ENCODE measurements around the gene PLAAT4. TPM values are rescaled to one million over a fixed set of nuclear protein-coding genes. Genes with fewer than 3 reads are reported as not detected.

PLAAT4 gene
- total RNA-seq, 1 donor from 2014 or later: 15.5 TPM

DNA sequence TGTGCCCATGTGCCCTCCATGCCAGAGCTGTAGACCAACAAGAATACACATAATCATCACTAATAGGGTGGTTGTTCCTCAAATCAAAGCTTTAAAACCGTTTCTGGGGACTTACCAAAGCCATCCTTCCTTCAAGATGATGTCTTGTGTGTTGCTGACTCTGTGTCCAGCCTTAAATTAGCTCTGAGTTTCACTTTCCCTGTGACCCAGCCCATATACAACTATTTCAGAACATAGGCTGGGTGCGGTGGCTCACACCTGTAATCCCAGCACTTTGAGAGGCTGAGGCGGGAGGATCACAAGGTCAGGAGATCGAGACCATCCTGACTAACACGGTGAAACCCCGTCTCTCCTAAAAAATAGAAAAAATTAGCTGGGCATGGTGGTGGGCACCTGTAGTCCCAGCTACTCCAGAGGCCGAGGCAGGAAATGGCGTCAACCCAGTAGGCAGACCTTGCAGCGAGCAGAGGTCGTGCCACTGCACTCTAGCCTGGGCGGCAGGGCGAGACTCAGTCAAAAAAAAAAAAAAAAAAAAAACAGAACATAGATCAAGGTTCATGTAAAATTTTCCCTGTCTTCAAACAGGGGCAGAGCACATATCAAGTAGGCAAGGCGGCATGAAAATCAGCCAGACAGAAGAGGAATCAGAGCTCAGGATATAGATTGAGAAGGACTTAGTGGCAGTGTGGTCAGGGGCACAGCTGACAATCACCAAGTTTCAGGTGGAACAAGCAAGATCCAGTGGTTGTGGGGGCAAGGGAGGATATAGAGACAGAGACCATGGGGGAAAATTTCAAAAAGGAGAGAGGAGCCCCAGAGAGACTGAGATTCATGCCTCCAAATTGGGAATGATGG lies 26.8 kb downstream of the PLAAT4 start, which contains the start of gene PLAAT2:
Gene PLAAT2 (minus strand): TSS at position 179 of the 855 bp plus-strand sequence. CDS start 55 bp downstream, at position 124.
- peaks cover 25% of the 10 kb centered on the region for H3K4me1 ChIP-seq
- H3K27me3 ChIP-seq (ENCODE audit: low read depth): no peaks in the 10 kb centered on the region
- intact Hi-C loops (cut with micrococcal nuclease): no loop called here
- DNase-seq: no peak
- H3K27ac ChIP-seq (replicated peaks): no peak within 1 kb of the TSS
- no peak within 1 kb of the TSS for H3K4me3 ChIP-seq
- H3K36me3 ChIP-seq: no peaks in the 10 kb centered on the region
- H3K9me3 ChIP-seq (replicated peaks): no peaks in the 10 kb centered on the region
- TF ChIP-seq, protein P1, sequence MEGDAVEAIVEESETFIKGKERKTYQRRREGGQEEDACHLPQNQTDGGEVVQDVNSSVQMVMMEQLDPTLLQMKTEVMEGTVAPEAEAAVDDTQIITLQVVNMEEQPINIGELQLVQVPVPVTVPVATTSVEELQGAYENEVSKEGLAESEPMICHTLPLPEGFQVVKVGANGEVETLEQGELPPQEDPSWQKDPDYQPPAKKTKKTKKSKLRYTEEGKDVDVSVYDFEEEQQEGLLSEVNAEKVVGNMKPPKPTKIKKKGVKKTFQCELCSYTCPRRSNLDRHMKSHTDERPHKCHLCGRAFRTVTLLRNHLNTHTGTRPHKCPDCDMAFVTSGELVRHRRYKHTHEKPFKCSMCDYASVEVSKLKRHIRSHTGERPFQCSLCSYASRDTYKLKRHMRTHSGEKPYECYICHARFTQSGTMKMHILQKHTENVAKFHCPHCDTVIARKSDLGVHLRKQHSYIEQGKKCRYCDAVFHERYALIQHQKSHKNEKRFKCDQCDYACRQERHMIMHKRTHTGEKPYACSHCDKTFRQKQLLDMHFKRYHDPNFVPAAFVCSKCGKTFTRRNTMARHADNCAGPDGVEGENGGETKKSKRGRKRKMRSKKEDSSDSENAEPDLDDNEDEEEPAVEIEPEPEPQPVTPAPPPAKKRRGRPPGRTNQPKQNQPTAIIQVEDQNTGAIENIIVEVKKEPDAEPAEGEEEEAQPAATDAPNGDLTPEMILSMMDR (IDR thresholded peaks at IDR 0.05; ENCODE audit: borderline replicate concordance): no peak

DNA sequence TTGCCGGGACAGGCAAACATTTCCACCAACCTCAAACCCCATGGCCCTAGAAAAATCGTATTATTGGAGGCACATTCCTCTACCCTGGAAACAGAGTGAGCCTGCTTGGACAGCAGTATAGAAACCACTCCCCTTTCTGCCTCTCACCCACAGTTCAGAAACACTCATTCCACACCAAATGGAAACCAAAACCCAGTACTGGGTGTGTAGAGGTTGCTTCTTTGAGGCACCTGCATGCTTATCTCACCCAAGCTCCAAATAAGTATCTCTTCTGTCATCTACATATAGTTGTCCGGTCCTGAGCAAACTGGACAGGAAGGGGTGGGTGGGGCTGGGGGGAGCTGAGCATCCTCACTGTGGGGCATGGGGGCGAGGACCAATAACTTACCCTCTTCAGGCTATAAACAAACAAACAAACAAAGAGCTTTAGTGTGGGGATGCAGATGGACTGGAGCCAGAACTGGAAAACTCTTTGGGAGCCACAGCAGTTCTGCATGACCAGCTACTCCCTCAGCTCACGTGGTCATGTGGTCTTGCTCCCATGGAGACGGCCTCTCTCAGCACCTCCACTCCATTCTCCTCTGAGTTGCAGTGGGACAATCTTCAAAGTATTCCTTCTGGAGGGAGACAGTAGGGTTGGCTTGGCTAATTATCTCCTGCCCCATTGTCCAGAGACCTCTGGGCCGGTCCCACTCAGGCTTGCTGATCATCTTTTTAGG lies 27.6 kb downstream of the PLAAT4 start:
- no peak overlapping the region for H3K4me3 ChIP-seq

DNA sequence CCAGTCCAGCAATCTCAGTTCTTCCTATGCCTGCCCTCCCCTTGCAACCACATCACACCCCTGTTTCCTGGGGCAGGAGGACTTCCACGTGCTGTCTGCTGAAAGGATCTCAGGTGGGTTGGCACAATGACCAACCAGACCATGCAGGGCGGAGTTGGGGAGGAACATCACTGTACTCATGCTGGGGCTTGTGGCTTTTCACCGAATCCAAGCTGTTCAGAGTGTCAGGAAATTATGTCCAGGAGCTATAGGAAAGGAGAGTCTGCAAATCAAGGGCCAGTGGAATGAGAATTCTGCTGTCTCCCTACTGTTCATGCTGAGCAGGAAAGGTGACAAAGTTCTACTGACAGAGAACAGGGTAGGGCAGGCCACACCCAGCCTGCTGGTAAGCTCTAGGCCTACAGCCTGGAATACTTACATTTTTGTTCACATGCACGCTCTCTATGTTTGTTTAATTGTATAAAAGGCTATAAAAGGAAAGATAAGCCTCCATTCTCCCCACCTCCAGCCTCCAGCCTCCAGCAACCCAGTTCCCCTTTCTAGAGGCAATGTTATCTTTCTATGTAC lies 28.3 kb downstream of the PLAAT4 start:
- TF ChIP-seq, protein P1 (IDR thresholded peaks at IDR 0.05; ENCODE audit: borderline replicate concordance): no peak
- no peak for DNase-seq
- intact Hi-C loops (cut with micrococcal nuclease): no loop called here
- Histone ChIP-seq H3K27ac (replicated peaks) (peak overlapping the region; percentile 80), H3K4me1 (peaks cover 26% of the 10 kb centered on the region), H3K27me3 (ENCODE audit: low read depth) (no peaks in the 10 kb centered on the region), H3K36me3 (no peaks in the 10 kb centered on the region), H3K4me3 (no peak overlapping the region), H3K9me3 (replicated peaks) (no peaks in the 10 kb centered on the region)

More for the DNA sequence above, 27.6 kb downstream of the PLAAT4 start:
- Histone ChIP-seq H3K9me3 (replicated peaks) (no peaks in the 10 kb centered on the region), H3K4me1 (peaks cover 26% of the 10 kb centered on the region), H3K27me3 (ENCODE audit: low read depth) (no peaks in the 10 kb centered on the region), H3K36me3 (no peaks in the 10 kb centered on the region), H3K27ac (replicated peaks) (no peak overlapping the region)
- intact Hi-C loops (cut with micrococcal nuclease): no loop called here
- DNase-seq: no peak
- TF ChIP-seq, protein P1 (IDR thresholded peaks at IDR 0.05; ENCODE audit: borderline replicate concordance): no peak

DNA sequence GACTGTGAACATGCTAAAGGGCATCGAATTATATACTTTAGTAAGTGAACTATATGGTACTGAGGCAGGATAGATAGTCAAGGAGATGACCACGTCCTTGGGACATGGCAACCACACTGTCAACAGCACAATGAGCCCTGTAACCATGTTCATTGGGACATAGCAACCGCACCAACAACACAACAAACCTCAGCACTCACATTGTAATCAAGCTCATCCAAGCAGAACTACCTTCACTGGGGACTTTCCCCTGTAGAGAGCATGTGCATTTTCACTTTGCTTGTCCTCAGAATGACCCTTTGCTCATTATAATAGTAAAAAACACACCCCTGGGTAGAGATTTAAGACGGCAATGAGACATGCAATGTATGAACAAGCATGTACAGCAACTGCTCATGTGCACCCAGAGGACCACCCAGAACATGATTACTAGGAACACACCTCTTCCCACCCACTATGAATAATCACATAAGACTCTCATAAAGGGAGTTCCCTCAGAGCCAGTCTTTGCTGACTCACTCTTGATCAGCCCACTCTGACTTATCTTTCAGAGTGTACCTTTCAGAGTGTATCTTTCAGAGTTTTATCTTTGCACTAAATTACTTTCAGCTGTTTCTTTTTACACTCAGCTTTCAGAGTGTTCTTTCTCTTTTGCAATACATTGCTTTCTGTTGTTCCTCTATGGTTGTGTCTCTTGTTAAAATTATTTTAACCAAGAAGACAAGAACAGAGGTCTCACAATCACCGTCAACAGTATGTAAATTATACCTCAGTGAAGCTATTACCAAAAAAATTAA lies 30.6 kb downstream of the PLAAT4 start:
- no peak for DNase-seq
- Histone ChIP-seq H3K36me3 (no peaks in the 10 kb centered on the region), H3K27me3 (ENCODE audit: low read depth) (no peaks in the 10 kb centered on the region), H3K27ac (replicated peaks) (peak overlapping the region; percentile 80), H3K9me3 (replicated peaks) (no peaks in the 10 kb centered on the region), H3K4me3 (no peak overlapping the region), H3K4me1 (peaks cover 22% of the 10 kb centered on the region)
- TF ChIP-seq, protein P1 (IDR thresholded peaks at IDR 0.05; ENCODE audit: borderline replicate concordance): no peak
- intact Hi-C loops (cut with micrococcal nuclease): no loop called here

DNA sequence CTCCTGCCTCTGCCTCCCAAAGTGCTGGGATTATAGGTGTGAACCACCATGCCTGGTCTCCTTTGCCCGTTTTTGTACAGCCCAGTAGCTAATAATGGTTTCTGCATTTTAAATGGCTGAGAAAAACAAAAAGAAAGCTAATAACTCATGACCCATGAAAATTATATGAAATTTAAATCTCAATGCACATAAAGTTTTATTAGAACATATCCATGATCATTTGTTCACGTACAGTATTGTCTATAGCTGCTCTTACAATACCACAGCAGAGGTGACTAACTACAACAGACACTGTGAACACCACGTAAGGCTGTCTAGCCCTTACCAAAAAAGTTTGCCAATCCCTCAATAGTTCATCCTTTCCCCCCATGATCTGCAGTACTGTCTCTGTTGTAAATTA lies 33.0 kb downstream of the PLAAT4 start:
- H3K27me3 ChIP-seq (ENCODE audit: low read depth): no peaks in the 10 kb centered on the region
- no peaks in the 10 kb centered on the region for H3K9me3 ChIP-seq (replicated peaks)
- TF ChIP-seq, protein P1 (IDR thresholded peaks at IDR 0.05; ENCODE audit: borderline replicate concordance): no peak
- H3K4me1 ChIP-seq: peaks cover 32% of the 10 kb centered on the region
- no peak overlapping the region for H3K27ac ChIP-seq (replicated peaks)
- no peaks in the 10 kb centered on the region for H3K36me3 ChIP-seq
- intact Hi-C loops (cut with micrococcal nuclease): no loop called here
- no peak overlapping the region for H3K4me3 ChIP-seq
- no peak for DNase-seq
